ENCODE measurements around the gene SPATS2L.

Gene SPATS2L, protein sequence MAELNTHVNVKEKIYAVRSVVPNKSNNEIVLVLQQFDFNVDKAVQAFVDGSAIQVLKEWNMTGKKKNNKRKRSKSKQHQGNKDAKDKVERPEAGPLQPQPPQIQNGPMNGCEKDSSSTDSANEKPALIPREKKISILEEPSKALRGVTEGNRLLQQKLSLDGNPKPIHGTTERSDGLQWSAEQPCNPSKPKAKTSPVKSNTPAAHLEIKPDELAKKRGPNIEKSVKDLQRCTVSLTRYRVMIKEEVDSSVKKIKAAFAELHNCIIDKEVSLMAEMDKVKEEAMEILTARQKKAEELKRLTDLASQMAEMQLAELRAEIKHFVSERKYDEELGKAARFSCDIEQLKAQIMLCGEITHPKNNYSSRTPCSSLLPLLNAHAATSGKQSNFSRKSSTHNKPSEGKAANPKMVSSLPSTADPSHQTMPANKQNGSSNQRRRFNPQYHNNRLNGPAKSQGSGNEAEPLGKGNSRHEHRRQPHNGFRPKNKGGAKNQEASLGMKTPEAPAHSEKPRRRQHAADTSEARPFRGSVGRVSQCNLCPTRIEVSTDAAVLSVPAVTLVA

GRCh38 chr2:200306196-200306930 lies at the start of gene SPATS2L:
Gene SPATS2L, plus strand, starts transcription at chr2:200306693. Its CDS starts 82,552 bp downstream, at chr2:200389245.
- no peak for DNase-seq (ENCODE audit: low read depth in 2 of 2)

GRCh38 chr2:200257570-200257969 lies 48.9 kb upstream of the SPATS2L start:
- no peak for DNase-seq (ENCODE audit: low read depth in 2 of 2)

- DNase-seq (ENCODE audit: low read depth in 2 of 2): no peak
Observed at GRCh38 chr2:200258081-200258480, 48.4 kb upstream of the SPATS2L start.

DNA sequence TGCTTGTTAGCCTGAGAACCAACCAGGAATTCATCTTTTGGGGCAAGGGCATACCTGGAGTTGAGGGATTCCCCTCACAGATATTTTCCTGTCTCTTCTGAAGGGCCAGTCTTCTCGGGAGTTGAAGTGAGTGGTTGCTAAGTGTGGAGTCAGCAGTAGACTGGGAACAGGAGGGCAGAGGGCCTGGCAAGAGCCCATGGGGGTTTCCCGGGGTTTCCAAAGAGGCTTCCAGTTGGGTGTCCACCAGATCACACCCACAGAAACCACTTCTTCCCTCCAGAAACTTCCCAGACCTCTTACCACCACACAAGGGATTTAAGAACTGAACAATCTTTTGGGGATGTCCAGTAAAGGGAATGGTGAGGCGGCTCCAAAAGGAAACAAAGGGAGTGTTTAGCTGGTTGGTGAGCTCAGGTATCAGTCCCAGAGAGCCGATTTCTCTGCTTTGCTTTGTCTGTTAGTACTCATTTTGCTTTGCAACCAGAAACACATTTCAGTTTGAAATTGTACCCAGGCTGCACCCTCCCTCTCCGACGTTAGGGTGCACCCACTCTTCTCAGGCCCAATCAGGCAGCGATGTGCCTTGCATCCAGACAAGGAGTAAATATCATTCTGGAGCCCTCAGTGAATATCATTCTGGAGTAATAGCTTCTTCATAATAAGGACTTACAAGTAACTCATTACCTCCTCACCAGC lies 47.5 kb upstream of the SPATS2L start:
- DNase-seq (ENCODE audit: low read depth in 2 of 2): no peak

GRCh38 chr2:200259577-200259957 lies 46.9 kb upstream of the SPATS2L start:
- no peak for DNase-seq (ENCODE audit: low read depth in 2 of 2)

DNA sequence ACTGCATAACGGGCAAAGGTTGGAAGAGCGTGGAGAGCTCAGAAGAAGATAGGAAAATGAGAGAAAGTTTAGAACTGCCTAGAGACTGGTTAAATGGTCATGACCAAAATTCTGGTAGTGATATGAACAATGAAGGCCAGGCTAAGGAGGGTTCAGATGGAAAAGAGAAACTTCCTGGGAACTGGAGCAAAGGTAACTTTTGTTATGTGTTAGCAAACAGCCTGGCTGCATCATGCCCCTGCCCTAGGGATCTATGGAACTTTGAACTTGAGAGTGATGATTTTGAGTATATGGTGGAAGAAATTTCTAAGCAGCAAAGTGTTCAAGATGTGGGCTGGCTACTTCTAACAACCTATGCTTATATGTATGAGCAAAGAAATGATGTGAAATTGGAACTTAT lies 44.4 kb upstream of the SPATS2L start:
- no peak for DNase-seq (ENCODE audit: low read depth in 2 of 2)

- no peak for DNase-seq (ENCODE audit: low read depth in 2 of 2)
Observed at GRCh38 chr2:200263279-200263678, 43.2 kb upstream of the SPATS2L start.

DNA sequence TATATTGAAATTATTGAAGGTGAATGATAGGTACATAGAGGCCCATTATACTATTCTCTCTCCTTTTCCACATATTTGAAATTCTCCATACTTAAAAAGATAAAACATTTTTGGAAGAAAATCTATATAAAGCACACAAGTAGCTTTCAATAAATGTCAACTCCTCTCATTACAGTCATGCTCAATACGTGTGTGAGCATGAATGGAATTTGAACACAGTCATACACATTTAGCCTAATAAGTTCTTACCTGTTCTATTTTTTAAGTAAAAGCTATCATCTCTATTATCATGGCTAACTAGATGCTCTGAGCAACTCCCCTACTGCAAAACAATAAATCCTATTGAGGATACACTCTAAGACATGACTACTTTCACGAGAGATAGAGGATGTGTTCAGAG lies 41.9 kb upstream of the SPATS2L start:
- no peak for DNase-seq (ENCODE audit: low read depth in 2 of 2)

DNA sequence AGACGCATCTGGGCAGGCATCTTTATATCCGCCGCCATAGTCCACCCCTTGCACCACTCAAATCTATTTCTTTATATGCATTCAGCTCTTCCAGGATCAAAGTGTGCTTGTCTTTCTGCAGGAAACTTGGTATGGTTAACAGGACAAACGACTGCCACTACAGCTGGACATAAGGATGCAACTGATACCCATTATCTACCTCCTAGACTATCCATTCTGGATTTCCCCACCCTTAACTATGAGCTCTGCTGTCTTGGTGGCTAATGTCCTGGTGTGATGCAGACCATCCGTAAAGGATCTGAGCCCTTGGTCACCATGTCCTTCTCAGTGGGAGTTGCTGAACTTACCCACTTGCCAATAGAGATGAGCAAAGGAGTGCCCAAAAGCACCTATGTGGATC lies 40.1 kb upstream of the SPATS2L start:
- no peak for DNase-seq (ENCODE audit: low read depth in 2 of 2)

- no peak for DNase-seq (ENCODE audit: low read depth in 2 of 2)
Observed at GRCh38 chr2:200267350-200267749, 39.1 kb upstream of the SPATS2L start.

GRCh38 chr2:200270732-200271131 lies 35.8 kb upstream of the SPATS2L start:
- no peak for DNase-seq (ENCODE audit: low read depth in 2 of 2)

DNA sequence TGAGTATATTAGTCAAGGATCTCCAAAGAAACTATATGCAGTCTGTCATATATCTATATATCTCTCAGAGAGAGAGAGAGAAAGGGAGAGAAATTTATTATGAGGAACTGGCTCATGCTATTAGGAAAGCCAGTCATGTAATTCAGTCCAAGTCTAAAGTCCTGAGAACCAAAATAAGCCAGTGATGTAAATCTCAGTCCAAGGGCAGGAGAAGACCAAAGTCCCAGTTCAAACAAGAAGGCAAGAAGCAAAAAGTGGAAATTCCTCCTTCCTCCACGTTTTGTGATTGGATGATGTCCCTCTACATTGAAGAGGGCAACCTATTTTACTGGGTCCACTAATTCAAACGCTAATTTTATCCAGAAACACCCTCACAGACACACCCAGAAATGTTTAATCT lies 34.2 kb upstream of the SPATS2L start:
- DNase-seq (ENCODE audit: low read depth in 2 of 2): no peak

DNA sequence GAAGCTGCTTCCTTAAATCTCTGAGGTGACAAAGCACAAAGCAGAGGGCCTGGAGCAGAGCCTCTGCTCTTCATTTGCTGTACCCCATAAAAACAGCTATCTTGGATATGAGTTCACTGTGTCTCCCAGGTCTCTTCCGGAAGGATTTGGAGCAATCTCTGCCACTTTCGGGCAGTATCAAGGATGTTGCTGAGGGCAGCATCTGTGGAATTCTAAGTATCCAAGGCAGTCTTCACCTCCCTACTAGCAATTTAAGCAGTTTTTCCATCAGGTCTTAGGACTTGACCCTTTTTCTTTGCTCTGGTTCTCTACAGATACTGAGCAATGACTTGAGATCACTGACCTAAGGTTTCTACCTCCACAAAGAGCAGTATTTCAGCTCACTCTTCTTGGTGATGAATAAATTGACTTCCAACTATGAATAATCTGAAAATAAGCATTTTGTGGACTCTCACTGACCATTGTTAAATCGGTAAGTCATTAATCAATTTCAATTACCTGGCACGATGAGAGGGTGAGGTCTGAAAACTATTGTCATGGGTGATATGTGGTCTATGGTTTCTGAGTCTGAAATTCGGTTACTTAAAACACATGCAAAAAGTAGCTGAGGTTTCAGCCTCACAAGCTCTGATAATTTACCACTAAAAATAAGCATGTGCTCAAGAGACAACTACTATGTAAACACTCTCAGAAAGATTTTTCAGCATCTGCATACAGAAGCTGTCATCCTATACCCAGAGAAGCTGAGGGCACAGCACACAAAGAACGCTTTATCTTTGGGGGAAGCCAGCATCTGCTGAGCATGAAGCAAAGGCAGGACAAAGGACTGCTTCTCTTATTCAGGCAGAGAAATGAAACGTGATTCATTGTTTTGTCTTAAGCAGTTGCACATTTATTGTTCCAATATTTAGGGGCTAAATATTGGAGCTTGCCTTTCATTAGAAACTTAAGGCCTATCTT lies 32.1 kb upstream of the SPATS2L start:
- no peak for DNase-seq (ENCODE audit: low read depth in 2 of 2)

GRCh38 chr2:200275295-200276013 lies 31.0 kb upstream of the SPATS2L start:
- no peak for DNase-seq (ENCODE audit: low read depth in 2 of 2)

DNA sequence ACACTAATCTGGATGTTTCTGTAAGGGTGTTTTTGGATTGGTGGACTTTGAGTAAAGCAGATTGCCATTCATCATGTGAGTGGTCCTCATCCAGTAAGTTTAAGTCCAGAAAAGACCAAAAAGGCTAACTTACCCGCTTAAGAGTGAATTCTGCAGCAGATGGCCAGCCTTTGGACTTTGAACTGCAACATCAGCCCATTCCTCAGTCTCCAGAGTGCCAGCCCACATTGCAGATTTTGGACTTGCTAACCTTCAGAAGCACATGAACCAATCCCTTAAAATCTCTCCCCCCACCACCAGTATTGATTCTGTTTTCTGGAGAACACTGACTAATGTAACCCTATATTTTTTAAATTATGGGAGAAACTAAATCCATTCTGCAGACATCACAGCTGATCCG lies 30.0 kb upstream of the SPATS2L start:
- no peak for DNase-seq (ENCODE audit: low read depth in 2 of 2)

DNA sequence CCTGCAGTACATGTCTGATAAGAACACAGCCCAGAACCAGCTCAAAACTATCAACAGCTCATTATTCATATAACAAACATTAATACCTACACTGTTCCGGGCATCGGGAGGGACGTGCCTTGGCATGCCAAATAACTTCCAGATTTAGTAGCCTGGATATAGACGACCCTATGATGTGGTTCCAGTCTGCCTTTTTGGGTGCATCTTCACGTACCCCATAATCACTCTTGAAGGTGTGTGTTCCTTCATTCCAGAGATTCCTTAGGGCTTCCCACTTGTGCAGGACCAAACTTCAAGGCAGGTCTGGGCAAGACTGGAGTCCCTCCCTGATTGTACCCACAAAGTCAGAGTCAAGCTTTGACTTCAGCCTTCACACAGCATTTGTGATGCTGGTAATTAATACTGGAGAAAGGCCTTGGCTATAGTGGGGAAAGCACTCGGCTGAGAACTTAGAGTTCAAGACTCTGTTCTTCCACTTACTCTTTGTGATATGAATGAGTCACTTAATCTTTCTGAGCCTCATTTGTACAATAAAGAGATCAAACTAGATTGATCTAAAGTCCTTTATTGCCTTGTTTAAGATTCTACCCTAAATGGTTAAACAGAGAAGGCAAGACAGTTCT lies 27.7 kb upstream of the SPATS2L start:
- no peak for DNase-seq (ENCODE audit: low read depth in 2 of 2)

GRCh38 chr2:200279857-200280256 lies 26.6 kb upstream of the SPATS2L start:
- DNase-seq (ENCODE audit: low read depth in 2 of 2): no peak

GRCh38 chr2:200286578-200286977 lies 19.9 kb upstream of the SPATS2L start:
- no peak for DNase-seq (ENCODE audit: low read depth in 2 of 2)

GRCh38 chr2:200288670-200289429 lies 17.6 kb upstream of the SPATS2L start:
- no peak for DNase-seq (ENCODE audit: low read depth in 2 of 2)

All from stimulated activated CD8-positive, alpha-beta memory T cell treated with anti-CD3 and anti-CD28 coated beads, Interleukin-7, amount 100 ng/mL, for 1 hour (primary cell).